ENCODE measurements around the gene SPRED1.

- no peak for TF ChIP-seq CTCF (conservative IDR thresholded peaks at IDR 0.05)
- TF ChIP-seq ZFX (IDR thresholded peaks at IDR 0.05), result no peak
These were observed 34.6 kb upstream of the SPRED1 start for GRCh38 chr15:38217788-38218609.

Data from C4-2B (cell line).